Panc1 (cell line): ENCODE results near the gene HAND1. TPM values are rescaled to one million over a fixed set of nuclear protein-coding genes. Genes with fewer than 3 reads are reported as not detected.

Experiments
- ATAC-seq: fragments of 200-7000 bp; cut with Tn5 transposase; 2 replicates; pipeline ENCODE4 v1.9.1; 2020; ENCODE audit warnings: mild to moderate bottlenecking, moderate library complexity
- BruUV-seq: library from RNA; stranded (reverse); fragments of 400-500 nt; replicated peaks from 2 replicates; lab custom pipeline; 2021; lab: Mats Ljungman, UMichigan
- CTCF ChIA-PET: fragments of 300-600 bp; sonication (Branson Sonifier 250); formaldehyde crosslinking; loops from one replicate; lab custom pipeline; 2022; ENCODE audit warnings: antibody characterized with exemption; lab: Charles Lee
- POLR2A ChIA-PET: fragments of 300-600 bp; sonication (Branson Sonifier 250); formaldehyde crosslinking; loops from one replicate; lab custom pipeline; 2022; ENCODE audit warnings: antibody characterized with exemption; lab: Charles Lee
- DNase-seq: peaks from one replicate; pipeline ENCODE4 v3.0.0-alpha.2; 2010; ENCODE audit warnings: low read depth, low spot score
- H3K27ac ChIP-seq: 2 replicates; pipeline ENCODE4 v1.5.1; 2011; ENCODE audit warnings: mild to moderate bottlenecking, low read length, inconsistent platforms
- H3K27me3 ChIP-seq: fragments of 200-500 bp; sonication (Bioruptor generic); 2 replicates; pipeline ENCODE4 v1.6.0; 2014; ENCODE audit warnings: low read length, inconsistent platforms; ENCODE audit not compliant: control insufficient read depth, insufficient read depth
- H3K36me3 ChIP-seq: fragments of 200-500 bp; sonication (Bioruptor generic); 2 replicates; pipeline ENCODE4 v1.5.1; 2014; ENCODE audit warnings: inconsistent platforms, mild to moderate bottlenecking, low read length, moderate library complexity; ENCODE audit not compliant: control insufficient read depth, insufficient read depth
- H3K4me1 ChIP-seq: 2 replicates; pipeline ENCODE4 v1.5.1; 2011; ENCODE audit warnings: inconsistent platforms, mild to moderate bottlenecking, low read length, moderate library complexity; ENCODE audit not compliant: control insufficient read depth, insufficient read depth
- H3K4me3 ChIP-seq, 2 experiments: 2 replicates each; pipeline ENCODE4 v1.5.1; 2011 to 2012; ENCODE audit warnings: low read depth in 2 of 2, low read length in 2 of 2, mild to moderate bottlenecking in 2 of 2, inconsistent platforms in 1 of 2, moderate library complexity in 1 of 2
- H3K9me3 ChIP-seq: fragments of 200-500 bp; sonication (Bioruptor generic); 2 replicates; pipeline ENCODE4 v1.5.1; 2014; ENCODE audit warnings: low read depth, mild to moderate bottlenecking, inconsistent platforms, low read length, moderate library complexity; ENCODE audit not compliant: control insufficient read depth, insufficient read depth
- POLR2AphosphoS5 ChIP-seq: IDR thresholded peaks from 2 replicates; pipeline ENCODE4 v1.6.1; 2012; ENCODE audit warnings: mild to moderate bottlenecking, low read depth, low read length, moderate library complexity
- SIN3A ChIP-seq: IDR thresholded peaks from 2 replicates; pipeline ENCODE4 v1.6.1; 2012; ENCODE audit warnings: low read depth, mild to moderate bottlenecking, low read length, moderate library complexity, borderline replicate concordance; ENCODE audit not compliant: insufficient read depth
- TCF7L2 ChIP-seq: IDR thresholded peaks from 2 replicates; pipeline ENCODE4 v1.6.1; 2011; ENCODE audit warnings: mild to moderate bottlenecking, low read depth, low read length, inconsistent platforms
- in situ Hi-C: cut with HindIII; loops from 2 replicates; pipeline ENCODE4 v1.10.0; 2016; ENCODE audit warnings: low sequenced_read_pairs, low pct_unique_long_range_greater_than_20kb
- intact Hi-C: fragments of 100-400 bp; cut with micrococcal nuclease; formaldehyde crosslinking; loops from one replicate; pipeline ENCODE4 v1.10.0; 2022; ENCODE audit not compliant: unreplicated experiment
- total RNA-seq: library from RNA; stranded (reverse); gene quantifications from one replicate; pipeline ENCODE4 v1.2.1, GENCODE V29; 2021; ENCODE audit not compliant: unreplicated experiment
- TF ChIP-seq, protein P1 (sequence below), 2 experiments: IDR thresholded peaks; 2 replicates each; pipeline ENCODE4 v1.6.1; 2011 to 2012; ENCODE audit warnings: low read depth in 2 of 2, control low read depth in 1 of 2, low read length in 1 of 2, mild to moderate bottlenecking in 1 of 2, moderate library complexity in 1 of 2; ENCODE audit not compliant: insufficient read depth in 1 of 2
- TF ChIP-seq, protein P2 (sequence below): fragments of 450-650 bp; IDR thresholded peaks from 2 replicates; pipeline ENCODE4 v1.5.1; 2017; ENCODE audit warnings: mild to moderate bottlenecking

The HAND1 gene
- total RNA-seq, 1 experiment from 2014 or later, result 0.10 TPM

- POLR2A ChIA-PET, result no interaction called here
- no peak for DNase-seq
- no peaks in the 10 kb centered on the region for H3K9me3 ChIP-seq
Observed at GRCh38 chr5:154508114-154508513, 30.1 kb upstream of the HAND1 start.

DNA sequence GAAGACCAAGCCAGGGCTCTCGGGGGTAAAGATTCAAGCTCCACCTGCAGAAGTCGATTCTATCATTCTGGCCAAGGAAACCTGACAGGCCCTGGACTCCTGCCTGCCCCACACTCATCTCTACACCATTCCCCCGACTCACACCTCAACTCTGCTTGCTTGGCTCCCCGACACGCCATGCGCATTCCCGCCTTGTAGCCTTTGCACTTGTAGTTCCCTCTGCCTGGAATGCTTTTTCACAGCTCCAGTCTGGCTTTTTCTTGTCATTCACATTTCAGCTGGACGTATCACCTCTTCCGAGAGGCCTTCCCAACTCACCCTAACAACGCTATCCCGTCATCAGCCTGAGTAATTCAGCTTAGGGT lies 28.7 kb upstream of the HAND1 start:
- in situ Hi-C loops (no loop called here), intact Hi-C loops (no loop called here)
- Histone ChIP-seq H3K36me3 (no peaks in the 10 kb centered on the region), H3K4me3 (no peak overlapping the region), H3K4me1 (no peaks in the 10 kb centered on the region), H3K27ac (no peak overlapping the region), H3K9me3 (no peaks in the 10 kb centered on the region), H3K27me3 (no peaks in the 10 kb centered on the region)
- ATAC-seq (no peak), DNase-seq (no peak)
- POLR2A ChIA-PET, result no interaction called here
- CTCF ChIA-PET, result no interaction called here
- TF ChIP-seq, protein P1, sequence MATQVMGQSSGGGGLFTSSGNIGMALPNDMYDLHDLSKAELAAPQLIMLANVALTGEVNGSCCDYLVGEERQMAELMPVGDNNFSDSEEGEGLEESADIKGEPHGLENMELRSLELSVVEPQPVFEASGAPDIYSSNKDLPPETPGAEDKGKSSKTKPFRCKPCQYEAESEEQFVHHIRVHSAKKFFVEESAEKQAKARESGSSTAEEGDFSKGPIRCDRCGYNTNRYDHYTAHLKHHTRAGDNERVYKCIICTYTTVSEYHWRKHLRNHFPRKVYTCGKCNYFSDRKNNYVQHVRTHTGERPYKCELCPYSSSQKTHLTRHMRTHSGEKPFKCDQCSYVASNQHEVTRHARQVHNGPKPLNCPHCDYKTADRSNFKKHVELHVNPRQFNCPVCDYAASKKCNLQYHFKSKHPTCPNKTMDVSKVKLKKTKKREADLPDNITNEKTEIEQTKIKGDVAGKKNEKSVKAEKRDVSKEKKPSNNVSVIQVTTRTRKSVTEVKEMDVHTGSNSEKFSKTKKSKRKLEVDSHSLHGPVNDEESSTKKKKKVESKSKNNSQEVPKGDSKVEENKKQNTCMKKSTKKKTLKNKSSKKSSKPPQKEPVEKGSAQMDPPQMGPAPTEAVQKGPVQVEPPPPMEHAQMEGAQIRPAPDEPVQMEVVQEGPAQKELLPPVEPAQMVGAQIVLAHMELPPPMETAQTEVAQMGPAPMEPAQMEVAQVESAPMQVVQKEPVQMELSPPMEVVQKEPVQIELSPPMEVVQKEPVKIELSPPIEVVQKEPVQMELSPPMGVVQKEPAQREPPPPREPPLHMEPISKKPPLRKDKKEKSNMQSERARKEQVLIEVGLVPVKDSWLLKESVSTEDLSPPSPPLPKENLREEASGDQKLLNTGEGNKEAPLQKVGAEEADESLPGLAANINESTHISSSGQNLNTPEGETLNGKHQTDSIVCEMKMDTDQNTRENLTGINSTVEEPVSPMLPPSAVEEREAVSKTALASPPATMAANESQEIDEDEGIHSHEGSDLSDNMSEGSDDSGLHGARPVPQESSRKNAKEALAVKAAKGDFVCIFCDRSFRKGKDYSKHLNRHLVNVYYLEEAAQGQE (IDR thresholded peaks at IDR 0.05; ENCODE audit: insufficient read depth in 1 of 2, low read depth in 2 of 2, low read length in 1 of 2), result no peak
- TF ChIP-seq, protein P2, sequence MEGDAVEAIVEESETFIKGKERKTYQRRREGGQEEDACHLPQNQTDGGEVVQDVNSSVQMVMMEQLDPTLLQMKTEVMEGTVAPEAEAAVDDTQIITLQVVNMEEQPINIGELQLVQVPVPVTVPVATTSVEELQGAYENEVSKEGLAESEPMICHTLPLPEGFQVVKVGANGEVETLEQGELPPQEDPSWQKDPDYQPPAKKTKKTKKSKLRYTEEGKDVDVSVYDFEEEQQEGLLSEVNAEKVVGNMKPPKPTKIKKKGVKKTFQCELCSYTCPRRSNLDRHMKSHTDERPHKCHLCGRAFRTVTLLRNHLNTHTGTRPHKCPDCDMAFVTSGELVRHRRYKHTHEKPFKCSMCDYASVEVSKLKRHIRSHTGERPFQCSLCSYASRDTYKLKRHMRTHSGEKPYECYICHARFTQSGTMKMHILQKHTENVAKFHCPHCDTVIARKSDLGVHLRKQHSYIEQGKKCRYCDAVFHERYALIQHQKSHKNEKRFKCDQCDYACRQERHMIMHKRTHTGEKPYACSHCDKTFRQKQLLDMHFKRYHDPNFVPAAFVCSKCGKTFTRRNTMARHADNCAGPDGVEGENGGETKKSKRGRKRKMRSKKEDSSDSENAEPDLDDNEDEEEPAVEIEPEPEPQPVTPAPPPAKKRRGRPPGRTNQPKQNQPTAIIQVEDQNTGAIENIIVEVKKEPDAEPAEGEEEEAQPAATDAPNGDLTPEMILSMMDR, result no peak
- TF ChIP-seq TCF7L2 (no peak), SIN3A (no peak)
- no TSS peak for BruUV-seq

More at GRCh38 chr5:154508114-154508513, 30.1 kb upstream of the HAND1 start:
- H3K4me1 ChIP-seq, result no peaks in the 10 kb centered on the region
- no peaks in the 10 kb centered on the region for H3K27me3 ChIP-seq
- BruUV-seq, result no TSS peak
- no peak overlapping the region for H3K4me3 ChIP-seq
- H3K36me3 ChIP-seq, result no peaks in the 10 kb centered on the region
- H3K27ac ChIP-seq, result no peak overlapping the region
- no peak for ATAC-seq
- TF ChIP-seq, protein P1 (IDR thresholded peaks at IDR 0.05; ENCODE audit: insufficient read depth in 1 of 2, low read depth in 2 of 2, low read length in 1 of 2), result no peak
- TF ChIP-seq TCF7L2, result no peak
- TF ChIP-seq, protein P2, result no peak
- TF ChIP-seq POLR2AphosphoS5, result no peak
- intact Hi-C loops (no loop called here), in situ Hi-C loops (no loop called here)
- CTCF ChIA-PET, result no interaction called here
